Upper lobe of right lung (tissue), 1 donor: ENCODE results near the gene DERA. TPM values are rescaled to one million over a fixed set of nuclear protein-coding genes. Genes with fewer than 3 reads are reported as not detected.

ENCODE experiments used
- ATAC-seq: fragments of 200-7000 bp; cut with Tn5 transposase; one replicate; pipeline ENCODE4 v1.9.1; 2020; ENCODE audit warnings: mild to moderate bottlenecking, moderate library complexity
- DNase-seq: peaks from one replicate; pipeline ENCODE4 v3.0.0-alpha.2; 2020
- H3K27ac ChIP-seq: fragments of 200-600 bp; one replicate; pipeline ENCODE4 v1.8.0; 2022
- H3K27me3 ChIP-seq: fragments of 200-600 bp; one replicate; pipeline ENCODE4 v1.8.0; 2022; ENCODE audit warnings: mild to moderate bottlenecking
- H3K36me3 ChIP-seq: fragments of 200-600 bp; one replicate; pipeline ENCODE4 v1.8.0; 2022
- H3K4me1 ChIP-seq: fragments of 200-600 bp; one replicate; pipeline ENCODE4 v1.8.0; 2022
- H3K4me3 ChIP-seq: fragments of 200-600 bp; one replicate; pipeline ENCODE4 v1.8.0; 2022; ENCODE audit warnings: mild to moderate bottlenecking
- H3K9me3 ChIP-seq: fragments of 200-600 bp; one replicate; pipeline ENCODE4 v1.8.0; 2022
- CTCF ChIP-seq: fragments of 200-600 bp; IDR thresholded peaks from one replicate; pipeline ENCODE4 v1.8.0; 2022; ENCODE audit warnings: antibody characterized with exemption
- intact Hi-C: fragments of 100-400 bp; cut with DNase I; formaldehyde crosslinking; loops from one replicate; pipeline ENCODE4 v1.11.0; 2022
- total RNA-seq: library from RNA; stranded (reverse); fragmentation: NEBNext Ultra II Directional; extraction: Animal tissue kit (Norgen Biotek cat#: 25700); gene quantifications from one replicate; pipeline ENCODE4 v1.2.1, GENCODE V29; 2021
- donor health status: DM: no; HTN: yes; CAD: no; lungs with severe emphysema.

DERA gene
- total RNA-seq, 1 donor from 2014 or later: 36.6 TPM

GRCh38 chr12:15982471-15982870 lies 71.3 kb downstream of the DERA start:
- no peaks in the 10 kb centered on the region for H3K9me3 ChIP-seq
- intact Hi-C loops: no loop called here
- ATAC-seq: peak; percentile 47
- H3K27me3 ChIP-seq: no peaks in the 10 kb centered on the region
- H3K4me1 ChIP-seq: peaks cover 28% of the 10 kb centered on the region
- peak; percentile 52 for TF ChIP-seq CTCF
- peaks cover 7% of the 10 kb centered on the region for H3K36me3 ChIP-seq
- DNase-seq: no peak
- H3K4me3 ChIP-seq: no peak overlapping the region
- no peak overlapping the region for H3K27ac ChIP-seq

DNA sequence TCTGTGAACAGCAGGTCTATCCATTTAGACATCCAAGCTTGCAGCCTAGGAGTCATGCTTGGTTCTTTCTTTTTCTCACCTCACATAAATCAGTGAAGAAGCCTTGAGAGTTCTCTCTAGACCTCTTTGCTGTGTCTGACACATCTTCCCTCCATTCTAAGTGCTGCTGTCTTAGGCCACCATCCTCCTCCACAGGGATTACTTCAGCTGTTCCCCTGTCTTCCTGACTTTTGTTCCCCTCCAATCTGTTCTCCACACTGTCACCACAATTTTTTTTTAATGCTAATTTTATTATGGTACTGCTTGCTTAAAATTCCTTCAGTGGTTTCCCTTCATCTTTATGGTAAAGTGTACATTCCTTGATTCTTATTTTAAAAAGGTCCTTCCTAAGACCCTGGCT lies 71.8 kb downstream of the DERA start:
- no peak for TF ChIP-seq CTCF
- peaks cover 28% of the 10 kb centered on the region for H3K4me1 ChIP-seq
- no peak overlapping the region for H3K27ac ChIP-seq
- peaks cover 9% of the 10 kb centered on the region for H3K36me3 ChIP-seq
- intact Hi-C loops: no loop called here
- DNase-seq: no peak
- H3K27me3 ChIP-seq: no peaks in the 10 kb centered on the region
- H3K4me3 ChIP-seq: no peak overlapping the region
- no peaks in the 10 kb centered on the region for H3K9me3 ChIP-seq
- ATAC-seq: no peak

- Histone ChIP-seq H3K36me3 (peaks cover 18% of the 10 kb centered on the region), H3K27me3 (no peaks in the 10 kb centered on the region), H3K4me3 (no peak overlapping the region), H3K4me1 (peaks cover 19% of the 10 kb centered on the region), H3K27ac (no peak overlapping the region), H3K9me3 (no peaks in the 10 kb centered on the region)
- intact Hi-C loops: no loop called here
- DNase-seq (no peak), ATAC-seq (peak; percentile 17)
- TF ChIP-seq CTCF: no peak
These were observed 73.1 kb downstream of the DERA start for GRCh38 chr12:15984097-15984800.

DNA sequence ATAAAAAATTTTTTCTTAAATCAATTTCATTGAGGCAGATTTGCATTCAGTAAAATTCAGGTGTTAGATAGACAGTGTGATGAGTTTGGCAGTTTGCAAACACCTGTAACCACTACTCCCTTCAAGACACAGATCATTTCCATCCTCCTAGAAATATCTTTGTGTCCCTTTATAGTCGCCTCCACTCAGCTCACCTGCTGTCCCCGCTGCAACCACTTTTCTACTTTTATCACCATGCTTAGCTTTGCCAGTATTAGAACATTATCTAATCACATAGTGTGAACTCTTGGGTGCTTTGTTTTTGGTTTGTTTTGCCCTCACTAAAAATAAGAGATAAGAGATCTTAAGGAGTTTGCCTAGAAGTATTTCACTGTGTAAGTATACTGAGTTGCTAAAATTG lies 73.8 kb downstream of the DERA start:
- no peak for DNase-seq
- H3K9me3 ChIP-seq: no peaks in the 10 kb centered on the region
- intact Hi-C loops: no loop called here

GRCh38 chr12:15987696-15988095 lies 76.6 kb downstream of the DERA start:
- TF ChIP-seq CTCF: no peak
- Histone ChIP-seq H3K4me1 (peaks cover 9% of the 10 kb centered on the region), H3K27ac (no peak overlapping the region), H3K36me3 (peaks cover 18% of the 10 kb centered on the region), H3K9me3 (no peaks in the 10 kb centered on the region), H3K27me3 (no peaks in the 10 kb centered on the region), H3K4me3 (no peak overlapping the region)
- DNase-seq: no peak
- peak; percentile 31 for ATAC-seq
- intact Hi-C loops: no loop called here

More for the DNA sequence above, 73.8 kb downstream of the DERA start:
- H3K4me3 ChIP-seq: no peak overlapping the region
- no peak for TF ChIP-seq CTCF
- H3K36me3 ChIP-seq: peaks cover 18% of the 10 kb centered on the region
- no peaks in the 10 kb centered on the region for H3K27me3 ChIP-seq
- ATAC-seq: no peak
- H3K27ac ChIP-seq: no peak overlapping the region
- H3K4me1 ChIP-seq: peaks cover 17% of the 10 kb centered on the region
